CD14-positive monocyte (primary cell): ENCODE measurements around the gene GAP43. TPM values are rescaled to one million over a fixed set of nuclear protein-coding genes. Genes with fewer than 3 reads are reported as not detected.
A peak's percentile ranks its signal among the peaks of the same experiment; 100 is the strongest.

Experiments used
- DNase-seq, 3 donors: peaks; one replicate each; pipeline ENCODE4 v3.0.0-alpha.2; 2011 to 2022
- H2AFZ ChIP-seq: 2 replicates; pipeline ENCODE4 v1.6.0; 2012; ENCODE audit warnings: mild to moderate bottlenecking, low read depth, low read length, inconsistent platforms; ENCODE audit not compliant: insufficient read depth, poor library complexity, severe bottlenecking
- H3K27ac ChIP-seq, 2 donors: 1 replicate in 1 of 2; 2 replicates in 1 of 2; pipeline ENCODE4 v1.5.1; 2012 to 2013; ENCODE audit warnings: low read length in 2 of 2, control low read depth in 1 of 2, inconsistent platforms in 1 of 2, low read depth in 1 of 2, mild to moderate bottlenecking in 1 of 2
- H3K27me3 ChIP-seq, 2 donors: one replicate each; pipeline versions ENCODE4 v1.6.0 to v1.6.1; 2011 to 2013; ENCODE audit warnings: low read length in 2 of 2; ENCODE audit not compliant: control insufficient read depth in 2 of 2, insufficient read depth in 2 of 2
- H3K36me3 ChIP-seq, 2 donors: replicated peaks in 1 of 2; 1 replicate in 1 of 2; 2 replicates in 1 of 2; pipeline versions ENCODE4 v1.5.1 to v1.6.1; 2012 to 2013; ENCODE audit warnings: low read length in 2 of 2, control low read depth in 1 of 2, inconsistent platforms in 1 of 2, mild to moderate bottlenecking in 1 of 2; ENCODE audit not compliant: insufficient read depth in 2 of 2, control insufficient read depth in 1 of 2
- H3K4me1 ChIP-seq, 2 donors: 1 replicate in 1 of 2; 2 replicates in 1 of 2; pipeline versions ENCODE4 v1.5.1 to v1.6.1; 2012 to 2013; ENCODE audit warnings: low read length in 2 of 2, control low read depth in 1 of 2, inconsistent platforms in 1 of 2, mild to moderate bottlenecking in 1 of 2, moderate library complexity in 1 of 2; ENCODE audit not compliant: insufficient read depth in 2 of 2, control insufficient read depth in 1 of 2
- H3K4me2 ChIP-seq: replicated peaks from 2 replicates; pipeline ENCODE3; 2012; ENCODE audit warnings: low read length, moderate library complexity, mild to moderate bottlenecking; ENCODE audit not compliant: poor library complexity, severe bottlenecking; ENCODE audit errors: extremely low read depth
- H3K4me3 ChIP-seq, 3 experiments: fragments of 200-600 bp in 1 of 3; sonication (generic) in 1 of 3; replicated peaks in 1 of 3; 1 replicate in 2 of 3; 2 replicates in 1 of 3; pipeline ENCODE4 v1.5.1; 2011 to 2013; ENCODE audit warnings: low read length in 3 of 3, mild to moderate bottlenecking in 3 of 3, control low read depth in 2 of 3, low read depth in 2 of 3, inconsistent platforms in 1 of 3, moderate library complexity in 1 of 3
- H3K79me2 ChIP-seq: 2 replicates; pipeline ENCODE4 v1.6.0; 2012; ENCODE audit warnings: mild to moderate bottlenecking, control low read depth, inconsistent platforms, low read length, moderate library complexity; ENCODE audit not compliant: insufficient read depth
- H3K9ac ChIP-seq: 2 replicates; pipeline ENCODE4 v1.6.0; 2017; ENCODE audit warnings: low read length, mild to moderate bottlenecking; ENCODE audit not compliant: insufficient read depth, poor library complexity, severe bottlenecking
- H3K9me3 ChIP-seq, 2 donors: replicated peaks in 1 of 2; 1 replicate in 1 of 2; 2 replicates in 1 of 2; pipeline versions ENCODE4 v1.5.1 to v1.6.1; 2012 to 2013; ENCODE audit warnings: low read length in 2 of 2, control low read depth in 1 of 2; ENCODE audit not compliant: control insufficient read depth in 1 of 2, insufficient read depth in 1 of 2
- H4K20me1 ChIP-seq: 2 replicates; pipeline ENCODE4 v1.6.0; 2012; ENCODE audit warnings: mild to moderate bottlenecking, low read length, control low read depth, moderate library complexity; ENCODE audit not compliant: insufficient read depth
- H3K27ac Mint-ChIP-seq, 7 donors: one replicate each; pipeline ENCODE4 v1.8.0; 2020; ENCODE audit warnings: mild to moderate bottlenecking in 7 of 7, mixed read lengths in 7 of 7, moderate library complexity in 6 of 7, inconsistent platforms in 2 of 7
- H3K27me3 Mint-ChIP-seq, 3 donors: one replicate each; pipeline ENCODE4 v1.8.0; 2021 to 2022; ENCODE audit warnings: low read depth in 3 of 3, mild to moderate bottlenecking in 3 of 3, mixed read lengths in 3 of 3, moderate library complexity in 3 of 3, inconsistent platforms in 1 of 3
- H3K36me3 Mint-ChIP-seq, 2 donors: one replicate each; pipeline ENCODE4 v1.8.0; 2020; ENCODE audit warnings: mixed read lengths in 2 of 2, inconsistent platforms in 1 of 2, mild to moderate bottlenecking in 1 of 2
- H3K4me1 Mint-ChIP-seq: one replicate; pipeline ENCODE4 v1.8.0; 2020; ENCODE audit warnings: mild to moderate bottlenecking, mixed read lengths
- H3K4me3 Mint-ChIP-seq, 2 donors: one replicate each; pipeline ENCODE4 v1.8.0; 2020; ENCODE audit warnings: mild to moderate bottlenecking in 2 of 2, mixed read lengths in 2 of 2, moderate library complexity in 1 of 2
- H3K9me3 Mint-ChIP-seq, 7 donors: one replicate each; pipeline ENCODE4 v1.8.0; 2020 to 2022; ENCODE audit warnings: mixed read lengths in 7 of 7, mild to moderate bottlenecking in 6 of 7, moderate library complexity in 6 of 7, inconsistent platforms in 2 of 7
- CTCF ChIP-seq: fragments of 200-600 bp; IDR thresholded peaks from one replicate; pipeline ENCODE4 v1.8.0; 2022; ENCODE audit warnings: antibody characterized with exemption, mild to moderate bottlenecking
- WGBS: methylation state at CpG from one replicate; pipeline ENCODE4 v1.1.5; 2013; ENCODE audit warnings: missing lambda C conversion rate; ENCODE audit not compliant: insufficient coverage; 5-methylcytosine and 5-hydroxymethylcytosine counted together
- intact Hi-C, 2 donors: fragments of 100-400 bp; cut with micrococcal nuclease; formaldehyde crosslinking; loops; one replicate each; pipeline versions ENCODE4 v1.15.0 to v1.15.1; 2023
- polyA plus RNA-seq, 3 donors: library from polyadenylated mRNA; depleted of rRNA in 1 of 3; unstranded in 2 of 3; stranded (reverse) in 1 of 3; fragments of 300-500 nt in 2 of 3; fragments of >200 nt in 1 of 3; fragmentation: Illumina TruSeq in 2 of 3; gene quantifications; 1 replicate in 2 of 3; 2 replicates in 1 of 3; pipeline ENCODE4 v1.2.3, GENCODE V29; 2012 to 2021

GAP43 gene
- polyA plus RNA-seq, 3 donors = not detected

- no peak for DNase-seq
- TF ChIP-seq CTCF = no peak
- no peaks in the 10 kb centered on the region for H3K36me3 ChIP-seq
- H3K36me3 Mint-ChIP-seq = no peaks in the 10 kb centered on the region
- peaks cover 0 to 3% (median 2%) of the 10 kb centered on the region in 3 donors for H3K27me3 Mint-ChIP-seq
- no peaks in the 10 kb centered on the region for H4K20me1 ChIP-seq
- H3K27ac Mint-ChIP-seq = no peak overlapping the region
- H3K4me2 ChIP-seq = no peak overlapping the region
- H3K79me2 ChIP-seq = no peaks in the 10 kb centered on the region
- no peak overlapping the region for H3K9ac ChIP-seq
- H3K4me1 ChIP-seq = no peaks in the 10 kb centered on the region
- intact Hi-C loops = no loop called here
- no peaks in the 10 kb centered on the region for H3K9me3 ChIP-seq
- peak overlapping the region in 1 of 2 donors; percentile 40 for H3K4me3 Mint-ChIP-seq
- H3K9me3 Mint-ChIP-seq = peaks cover 0 to 2% (median 0%) of the 10 kb centered on the region in 7 donors
- H3K4me1 Mint-ChIP-seq = no peaks in the 10 kb centered on the region
- no peak overlapping the region for H3K4me3 ChIP-seq
- no peak overlapping the region for H3K27ac ChIP-seq
- H3K27me3 ChIP-seq = no peaks in the 10 kb centered on the region
- no peak overlapping the region for H2AFZ ChIP-seq
Measured at GRCh38 chr3:115632026-115632425, 8.7 kb downstream of the GAP43 start.

GRCh38 chr3:115633467-115633866 lies 10.2 kb downstream of the GAP43 start:
- WGBS = 100% methylated on average over 1 of the region's 3 CpGs
- Mint-ChIP-seq H3K36me3 (no peaks in the 10 kb centered on the region), H3K27ac (no peak overlapping the region), H3K9me3 (peaks cover 0 to 3% (median 1%) of the 10 kb centered on the region in 7 donors), H3K27me3 (peaks cover 0 to 3% (median 2%) of the 10 kb centered on the region in 3 donors), H3K4me1 (no peaks in the 10 kb centered on the region), H3K4me3 (no peak overlapping the region)
- intact Hi-C loops = no loop called here
- Histone ChIP-seq H3K36me3 (no peaks in the 10 kb centered on the region), H3K79me2 (no peaks in the 10 kb centered on the region), H3K4me2 (no peak overlapping the region), H3K4me1 (no peaks in the 10 kb centered on the region), H3K9me3 (no peaks in the 10 kb centered on the region), H3K4me3 (no peak overlapping the region), H2AFZ (no peak overlapping the region), H4K20me1 (no peaks in the 10 kb centered on the region), H3K27me3 (no peaks in the 10 kb centered on the region), H3K9ac (no peak overlapping the region), H3K27ac (no peak overlapping the region)
- no peak for DNase-seq
- TF ChIP-seq CTCF = no peak
